Hematopoietic multipotent progenitor cell (in vitro differentiated cells): ENCODE data around the gene GPR15. TPM values are rescaled to one million over a fixed set of nuclear protein-coding genes. Genes with fewer than 3 reads are reported as not detected.

ENCODE experiments used
- DNase-seq, 3 donors: peaks; one replicate each; pipeline ENCODE4 v3.0.0-alpha.2; 2011 to 2015; ENCODE audit warnings: low read depth in 2 of 3, low spot score in 2 of 3
- total RNA-seq: library from RNA; depleted of rRNA; stranded (reverse); fragments of >200 nt; gene quantifications from one replicate; pipeline ENCODE4 v1.2.3, GENCODE V29; 2012

Gene GPR15
- total RNA-seq, 1 donor: not detected

GRCh38 chr3:98529856-98530459 lies 1.8 kb upstream of the GPR15 start:
- DNase-seq: no peak

GRCh38 chr3:98530676-98531075 lies 1.1 kb upstream of the GPR15 start:
- no peak for DNase-seq

- no peak for DNase-seq
Observed at GRCh38 chr3:98532275-98532637, 478 bp downstream of the GPR15 start.

- DNase-seq: no peak
Observed at GRCh38 chr3:98532709-98533571, 1.2 kb downstream of the GPR15 start.

GRCh38 chr3:98534168-98534567 lies 2.4 kb downstream of the GPR15 start:
- DNase-seq: no peak

- no peak for DNase-seq
Observed at GRCh38 chr3:98534734-98535133, 3.0 kb downstream of the GPR15 start.

- DNase-seq: no peak
Observed at GRCh38 chr3:98536456-98537017, 4.8 kb downstream of the GPR15 start.

- no peak for DNase-seq
Observed at GRCh38 chr3:98540346-98540745, 8.6 kb downstream of the GPR15 start.

GRCh38 chr3:98541695-98542094 lies 9.9 kb downstream of the GPR15 start:
- no peak for DNase-seq

- no peak for DNase-seq
Observed at GRCh38 chr3:98542623-98543022, 10.8 kb downstream of the GPR15 start.

- DNase-seq: no peak
Observed at GRCh38 chr3:98545940-98546339, 14.2 kb downstream of the GPR15 start.

GRCh38 chr3:98548544-98548943 lies 16.8 kb downstream of the GPR15 start:
- no peak for DNase-seq

GRCh38 chr3:98550833-98551232 lies 19.1 kb downstream of the GPR15 start:
- no peak for DNase-seq

GRCh38 chr3:98551236-98551635 lies 19.5 kb downstream of the GPR15 start:
- DNase-seq: no peak

- DNase-seq: no peak
Observed at GRCh38 chr3:98551754-98552153, 20.0 kb downstream of the GPR15 start.

- no peak for DNase-seq
Observed at GRCh38 chr3:98552232-98553020, 20.6 kb downstream of the GPR15 start.

GRCh38 chr3:98553021-98553563 lies 21.3 kb downstream of the GPR15 start:
- no peak for DNase-seq

- peak in 1 of 3 donors; percentile 31 for DNase-seq
Observed at GRCh38 chr3:98553753-98554152, 22.0 kb downstream of the GPR15 start.

GRCh38 chr3:98554580-98554979 lies 22.8 kb downstream of the GPR15 start:
- no peak for DNase-seq

GRCh38 chr3:98555025-98555379 lies 23.2 kb downstream of the GPR15 start:
- DNase-seq: no peak
